ENCODE measurements around the gene SLC38A10. TPM values are rescaled to one million over a fixed set of nuclear protein-coding genes. Genes with fewer than 3 reads are reported as not detected.

The SLC38A10 gene
- polyA plus RNA-seq, 2 donors: 22.9 to 40.5 TPM

DNA sequence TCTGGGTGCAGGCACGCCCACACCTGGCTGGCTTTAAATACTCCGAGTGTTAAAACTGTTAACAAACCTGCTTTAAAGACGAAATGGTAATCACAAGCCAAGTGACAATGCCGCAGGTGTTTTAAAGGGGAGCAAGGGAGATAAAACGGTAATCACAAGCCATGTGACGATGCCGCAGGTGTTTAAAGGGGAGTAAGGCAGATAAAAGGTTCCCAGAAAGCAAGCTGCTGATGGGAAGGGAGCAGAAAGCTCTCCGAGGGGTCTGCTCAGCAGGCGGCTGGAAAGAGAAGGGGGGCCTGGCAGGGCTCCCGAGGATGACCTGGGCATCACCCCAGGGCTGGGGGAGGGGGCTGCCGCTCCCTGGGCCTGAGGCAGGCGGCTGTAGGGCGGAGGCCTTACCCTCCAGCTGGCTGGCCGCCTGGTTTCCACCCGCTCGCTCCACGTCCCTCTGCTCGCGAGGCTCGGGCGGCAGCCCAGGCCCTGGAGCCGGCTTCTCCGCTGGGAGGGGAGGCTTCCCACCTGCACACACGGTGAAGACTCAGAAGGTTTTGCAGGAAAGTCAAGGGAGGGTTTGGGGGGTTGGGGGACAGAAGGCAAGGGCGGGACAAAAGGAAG is 43.9 kb downstream of the SLC38A10 start:
- peaks cover 3 to 34% of the 10 kb centered on the region in 2 donors for H3K36me3 ChIP-seq (ENCODE audit: control insufficient read depth in 2 of 2, insufficient read depth in 2 of 2, low read length in 1 of 2)
- no peak overlapping the region for H3K27ac ChIP-seq (ENCODE audit: low read depth in 2 of 2, low read length in 1 of 2)
- WGBS, 2 donors: 61 to 64% methylated on average over 25 of the region's 25 CpGs

DNA sequence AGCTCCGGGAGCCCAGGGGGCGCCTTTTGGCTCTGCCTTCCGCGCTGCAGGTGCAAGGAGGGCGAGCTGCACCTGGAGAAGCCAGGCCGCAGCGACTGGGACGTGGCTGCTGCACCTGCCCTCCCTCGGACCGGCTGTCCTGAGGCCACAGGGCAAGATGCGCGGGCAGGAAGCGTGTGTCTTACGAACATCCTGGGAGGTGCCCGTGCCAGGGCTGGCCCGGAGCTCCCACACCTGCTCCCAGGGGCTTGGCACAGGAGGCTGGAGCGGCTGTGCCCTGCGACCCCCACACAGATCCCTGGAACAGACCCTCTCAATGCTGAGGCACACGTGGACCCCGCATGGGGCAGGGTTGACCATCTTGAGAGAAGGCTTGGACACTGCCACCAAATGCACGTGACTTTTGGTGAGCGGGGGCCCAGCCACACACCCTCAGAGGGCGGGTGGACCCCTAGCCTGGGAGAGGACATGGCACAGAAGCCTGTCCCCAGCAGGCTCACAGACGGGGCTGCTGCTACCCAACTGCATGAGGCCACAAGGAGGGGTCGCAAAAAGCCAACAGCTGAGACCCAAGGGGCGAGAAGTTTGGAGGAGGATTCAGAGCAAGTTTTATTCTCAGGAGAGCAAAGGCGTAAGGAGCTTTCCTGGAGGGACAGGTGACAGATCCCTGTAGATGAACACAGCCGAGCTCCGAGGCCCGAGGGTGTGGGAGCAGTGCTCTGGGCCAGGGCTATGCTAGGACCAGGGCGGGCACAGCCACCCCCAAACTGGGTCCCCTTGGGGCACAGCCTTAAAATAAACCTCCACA is 44.6 kb downstream of the SLC38A10 start:
- peaks cover 3 to 38% of the 10 kb centered on the region in 2 donors for H3K36me3 ChIP-seq (ENCODE audit: control insufficient read depth in 2 of 2, insufficient read depth in 2 of 2, low read length in 1 of 2)
- H3K27me3 ChIP-seq (ENCODE audit: control insufficient read depth in 1 of 2, insufficient read depth in 2 of 2, low read length in 2 of 2): no peaks in the 10 kb centered on the region
- peaks cover 0 to 7% of the 10 kb centered on the region in 2 donors for H3K4me1 ChIP-seq (ENCODE audit: control insufficient read depth in 2 of 2, insufficient read depth in 2 of 2, low read length in 1 of 2)
- 73 to 87% methylated on average over 31 of the region's 31 CpGs for WGBS, 2 donors
- H3K27ac ChIP-seq (ENCODE audit: low read depth in 2 of 2, low read length in 1 of 2): no peak overlapping the region
- H3K4me3 ChIP-seq (ENCODE audit: low read depth in 1 of 2, low read length in 2 of 2): no peak overlapping the region
- H3K9me3 ChIP-seq (ENCODE audit: control insufficient read depth in 2 of 2, insufficient read depth in 1 of 2, low read depth in 1 of 2, low read length in 1 of 2): no peaks in the 10 kb centered on the region

More for the DNA sequence above, 43.9 kb downstream of the SLC38A10 start:
- Histone ChIP-seq H3K4me3 (ENCODE audit: low read depth in 1 of 2, low read length in 2 of 2) (no peak overlapping the region), H3K27me3 (ENCODE audit: control insufficient read depth in 1 of 2, insufficient read depth in 2 of 2, low read length in 2 of 2) (no peaks in the 10 kb centered on the region), H3K9me3 (ENCODE audit: control insufficient read depth in 2 of 2, insufficient read depth in 1 of 2, low read depth in 1 of 2, low read length in 1 of 2) (no peaks in the 10 kb centered on the region), H3K4me1 (ENCODE audit: control insufficient read depth in 2 of 2, insufficient read depth in 2 of 2, low read length in 1 of 2) (peaks cover 0 to 7% of the 10 kb centered on the region in 2 donors)

DNA sequence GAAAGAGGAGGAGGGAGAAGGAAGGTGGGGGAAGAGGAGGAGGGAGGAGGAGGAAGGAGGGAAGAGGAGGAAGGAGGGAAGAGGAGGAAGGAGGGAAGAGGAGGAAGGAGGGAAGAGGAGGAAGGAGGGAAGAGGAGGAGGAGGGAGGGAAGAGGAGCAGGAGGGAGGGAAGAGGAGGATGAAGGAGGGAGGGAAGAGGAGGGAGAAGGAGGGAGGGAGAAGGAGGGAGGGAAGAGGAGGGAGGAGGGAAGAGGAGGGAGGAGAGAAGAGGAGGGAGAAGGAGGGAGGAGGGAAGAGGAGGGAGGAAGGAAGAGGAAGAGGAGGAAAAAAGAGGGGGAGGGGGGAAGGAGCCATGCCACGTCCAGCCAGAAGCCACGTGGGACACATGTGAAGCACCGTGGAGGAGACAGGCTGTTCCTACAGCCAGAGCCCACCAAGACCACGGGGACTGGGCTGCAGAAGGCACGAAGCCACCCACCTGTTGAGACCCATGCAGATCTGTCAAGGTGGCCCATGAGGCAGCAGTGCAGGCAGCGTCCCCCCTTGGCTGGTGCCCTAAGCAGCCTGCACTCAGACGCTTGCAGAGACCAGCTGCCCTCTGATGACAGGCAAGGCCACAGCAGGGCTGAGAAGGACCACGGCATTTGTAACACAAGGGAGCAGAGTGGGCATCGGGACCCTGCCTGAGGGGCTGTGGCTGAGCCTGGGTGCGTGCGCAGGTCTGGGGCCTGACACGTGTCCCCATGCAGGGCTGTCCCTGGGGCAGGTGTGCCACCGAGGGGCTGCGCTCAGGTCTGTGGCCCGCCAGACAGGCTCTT is 45.7 kb downstream of the SLC38A10 start:
- WGBS, 2 donors: 94% methylated on average over 15 of the region's 15 CpGs

DNA sequence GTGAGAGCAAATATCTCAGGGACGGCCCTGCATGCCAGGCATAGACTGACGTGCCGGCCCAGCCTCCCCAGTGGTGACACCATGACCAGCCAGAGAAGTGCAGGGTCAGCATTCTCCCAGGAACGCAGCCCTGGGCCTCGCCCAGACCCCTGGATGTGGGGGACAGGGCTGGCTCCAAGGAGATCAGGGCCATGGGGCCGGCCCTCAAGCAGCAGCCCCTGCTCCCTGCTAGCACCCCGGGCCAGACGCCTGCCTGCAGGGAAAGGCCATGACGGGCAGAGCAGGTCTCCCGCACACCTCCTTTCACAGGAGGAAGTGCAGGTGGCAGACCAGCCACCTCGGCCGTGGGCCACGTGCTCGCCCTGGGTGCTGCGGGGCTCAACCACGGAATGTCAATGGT is 46.5 kb downstream of the SLC38A10 start:
- Histone ChIP-seq H3K36me3 (ENCODE audit: control insufficient read depth in 2 of 2, insufficient read depth in 2 of 2, low read length in 1 of 2) (peaks cover 3 to 41% of the 10 kb centered on the region in 2 donors), H3K4me1 (ENCODE audit: control insufficient read depth in 2 of 2, insufficient read depth in 2 of 2, low read length in 1 of 2) (no peaks in the 10 kb centered on the region), H3K27me3 (ENCODE audit: control insufficient read depth in 1 of 2, insufficient read depth in 2 of 2, low read length in 2 of 2) (no peaks in the 10 kb centered on the region), H3K4me3 (ENCODE audit: low read depth in 1 of 2, low read length in 2 of 2) (no peak overlapping the region), H3K9me3 (ENCODE audit: control insufficient read depth in 2 of 2, insufficient read depth in 1 of 2, low read depth in 1 of 2, low read length in 1 of 2) (no peaks in the 10 kb centered on the region), H3K27ac (ENCODE audit: low read depth in 2 of 2, low read length in 1 of 2) (no peak overlapping the region)
- 86 to 87% methylated on average over 16 of the region's 16 CpGs for WGBS, 2 donors

More for the DNA sequence above, 45.7 kb downstream of the SLC38A10 start:
- H3K4me1 ChIP-seq (ENCODE audit: control insufficient read depth in 2 of 2, insufficient read depth in 2 of 2, low read length in 1 of 2): no peaks in the 10 kb centered on the region
- no peaks in the 10 kb centered on the region for H3K9me3 ChIP-seq (ENCODE audit: control insufficient read depth in 2 of 2, insufficient read depth in 1 of 2, low read depth in 1 of 2, low read length in 1 of 2)
- no peak overlapping the region for H3K4me3 ChIP-seq (ENCODE audit: low read depth in 1 of 2, low read length in 2 of 2)
- peaks cover 3 to 43% of the 10 kb centered on the region in 2 donors for H3K36me3 ChIP-seq (ENCODE audit: control insufficient read depth in 2 of 2, insufficient read depth in 2 of 2, low read length in 1 of 2)
- no peak overlapping the region for H3K27ac ChIP-seq (ENCODE audit: low read depth in 2 of 2, low read length in 1 of 2)
- H3K27me3 ChIP-seq (ENCODE audit: control insufficient read depth in 1 of 2, insufficient read depth in 2 of 2, low read length in 2 of 2): no peaks in the 10 kb centered on the region

DNA sequence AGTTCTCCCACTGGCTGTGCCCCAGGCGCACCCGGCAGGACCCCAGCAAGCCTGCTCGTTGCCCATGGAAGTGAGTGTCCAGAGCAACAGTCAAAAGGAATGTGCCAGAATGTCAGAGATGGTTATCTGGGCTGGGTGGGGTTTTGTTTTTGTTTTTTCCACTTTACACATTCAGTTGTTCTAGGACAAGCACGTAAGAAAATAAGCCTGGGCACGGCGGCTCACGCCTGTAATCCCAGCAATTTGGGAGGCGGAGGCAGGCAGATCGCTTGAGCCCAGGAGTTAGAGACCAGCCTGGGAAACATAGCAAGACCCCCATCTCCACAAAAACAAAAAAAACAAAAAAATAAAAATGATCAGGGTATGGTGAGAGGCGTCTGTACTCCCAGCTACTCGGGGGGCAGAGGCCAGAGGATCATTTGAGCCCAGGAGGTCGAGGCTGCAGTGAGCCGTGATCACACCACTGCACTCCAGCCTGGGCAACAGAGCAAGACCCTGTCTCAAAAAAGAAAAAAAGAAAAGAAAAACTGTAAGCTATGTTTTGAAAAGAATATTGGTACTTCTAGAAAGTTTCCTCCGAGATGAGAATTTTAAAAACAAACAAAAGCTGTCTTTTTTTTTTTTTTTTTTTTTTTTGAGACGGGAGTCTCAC is 47.6 kb downstream of the SLC38A10 start:
- Histone ChIP-seq H3K4me3 (ENCODE audit: low read depth in 1 of 2, low read length in 2 of 2) (no peak overlapping the region), H3K27ac (ENCODE audit: low read depth in 2 of 2, low read length in 1 of 2) (no peak overlapping the region), H3K36me3 (ENCODE audit: control insufficient read depth in 2 of 2, insufficient read depth in 2 of 2, low read length in 1 of 2) (peaks cover 3 to 35% of the 10 kb centered on the region in 2 donors), H3K9me3 (ENCODE audit: control insufficient read depth in 2 of 2, insufficient read depth in 1 of 2, low read depth in 1 of 2, low read length in 1 of 2) (no peaks in the 10 kb centered on the region), H3K4me1 (ENCODE audit: control insufficient read depth in 2 of 2, insufficient read depth in 2 of 2, low read length in 1 of 2) (no peaks in the 10 kb centered on the region), H3K27me3 (ENCODE audit: control insufficient read depth in 1 of 2, insufficient read depth in 2 of 2, low read length in 2 of 2) (no peaks in the 10 kb centered on the region)
- 87 to 92% methylated on average over 14 of the region's 15 CpGs for WGBS, 2 donors

DNA sequence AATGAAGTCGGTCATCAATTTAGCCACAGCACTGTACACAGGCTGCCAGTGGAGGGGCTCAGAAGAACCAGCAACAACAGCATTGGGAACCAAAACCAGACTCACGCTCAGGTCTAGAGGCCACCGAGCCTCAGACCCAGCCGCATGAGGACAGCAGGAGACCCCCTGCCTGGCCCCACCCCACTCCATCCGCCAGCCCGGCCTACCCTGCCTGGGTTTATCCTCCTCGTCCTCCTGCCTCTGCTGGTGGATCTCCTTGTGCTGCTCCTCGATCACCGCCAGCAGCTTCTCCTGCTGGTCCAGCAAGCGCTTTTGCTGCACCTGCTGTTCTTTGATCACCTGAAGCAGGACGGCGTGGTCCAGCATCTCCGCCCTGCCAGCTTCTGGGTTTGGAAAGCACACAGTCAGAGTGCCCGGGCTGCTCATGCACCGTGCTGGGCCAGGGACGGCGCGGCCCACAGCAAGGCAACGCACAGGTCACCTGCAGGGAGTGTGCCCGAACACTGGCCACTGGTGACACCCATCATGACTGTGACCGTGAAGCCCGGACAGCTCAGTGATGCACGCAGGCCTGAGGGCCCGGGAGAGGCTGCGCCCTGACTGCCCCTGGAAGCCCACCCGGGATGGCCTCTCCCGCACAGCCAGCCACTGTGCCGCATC is 48.3 kb downstream of the SLC38A10 start:
- WGBS, 2 donors: 92 to 93% methylated on average over 28 of the region's 28 CpGs
- Histone ChIP-seq H3K4me1 (ENCODE audit: control insufficient read depth in 2 of 2, insufficient read depth in 2 of 2, low read length in 1 of 2) (no peaks in the 10 kb centered on the region), H3K4me3 (ENCODE audit: low read depth in 1 of 2, low read length in 2 of 2) (no peak overlapping the region), H3K36me3 (ENCODE audit: control insufficient read depth in 2 of 2, insufficient read depth in 2 of 2, low read length in 1 of 2) (peaks cover 0 to 30% of the 10 kb centered on the region in 2 donors), H3K27ac (ENCODE audit: low read depth in 2 of 2, low read length in 1 of 2) (no peak overlapping the region), H3K27me3 (ENCODE audit: control insufficient read depth in 1 of 2, insufficient read depth in 2 of 2, low read length in 2 of 2) (no peaks in the 10 kb centered on the region), H3K9me3 (ENCODE audit: control insufficient read depth in 2 of 2, insufficient read depth in 1 of 2, low read depth in 1 of 2, low read length in 1 of 2) (no peaks in the 10 kb centered on the region)

DNA sequence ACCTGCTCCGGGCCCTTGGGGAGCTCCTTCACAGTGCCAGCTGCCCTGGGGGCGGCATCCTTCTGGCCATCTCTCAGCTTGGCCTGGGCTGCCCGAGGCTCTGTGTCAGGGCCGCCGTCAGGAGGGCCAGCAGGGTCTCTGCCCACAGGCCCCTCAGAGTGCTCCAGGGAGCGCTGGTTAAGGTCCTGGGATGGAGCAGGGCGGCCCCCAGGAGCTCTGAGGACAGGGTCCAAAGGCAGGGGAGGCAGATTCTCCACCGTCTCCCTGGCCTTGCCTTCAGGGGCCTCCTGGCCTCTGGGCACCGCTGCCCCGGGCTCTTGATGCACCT is 48.8 kb downstream of the SLC38A10 start:
- H3K4me1 ChIP-seq (ENCODE audit: control insufficient read depth in 2 of 2, insufficient read depth in 2 of 2, low read length in 1 of 2): no peaks in the 10 kb centered on the region
- no peaks in the 10 kb centered on the region for H3K27me3 ChIP-seq (ENCODE audit: control insufficient read depth in 1 of 2, insufficient read depth in 2 of 2, low read length in 2 of 2)
- H3K36me3 ChIP-seq (ENCODE audit: control insufficient read depth in 2 of 2, insufficient read depth in 2 of 2, low read length in 1 of 2): peaks cover 0 to 30% of the 10 kb centered on the region in 2 donors

DNA sequence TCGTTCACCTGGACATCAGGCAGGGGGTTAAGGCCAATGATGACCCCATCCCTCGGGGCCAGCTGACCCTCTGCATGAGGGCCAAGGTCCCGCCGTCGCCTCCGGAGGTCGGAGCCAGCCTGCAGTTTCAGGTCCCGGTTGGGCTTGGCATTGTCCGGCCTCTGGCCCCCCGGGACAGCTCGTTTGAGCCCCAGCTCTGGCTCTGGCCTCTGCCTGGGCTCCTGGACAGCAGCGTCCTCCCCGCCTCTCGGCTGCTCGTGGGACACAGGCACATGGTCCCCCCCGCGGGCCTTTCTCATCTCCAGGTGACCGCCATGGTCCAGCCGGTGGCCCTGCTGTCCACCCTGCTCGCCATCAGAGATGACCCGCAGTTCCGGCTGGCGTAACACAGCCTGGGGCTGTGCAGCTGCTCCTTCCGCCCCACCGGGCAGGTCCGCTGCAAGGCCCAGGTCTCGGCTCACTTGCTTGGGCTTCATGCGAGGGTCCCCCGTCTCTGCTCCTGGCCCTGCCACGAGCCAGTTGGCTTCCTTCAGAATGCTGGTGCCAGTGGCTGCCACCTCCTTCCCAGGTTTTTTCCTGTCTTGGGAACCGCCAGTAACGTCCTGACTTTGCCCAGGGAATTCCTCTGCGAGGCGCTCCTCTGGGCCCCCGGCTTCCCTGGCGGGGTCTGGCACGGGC is 49.3 kb downstream of the SLC38A10 start:
- Histone ChIP-seq H3K4me1 (ENCODE audit: control insufficient read depth in 2 of 2, insufficient read depth in 2 of 2, low read length in 1 of 2) (no peaks in the 10 kb centered on the region), H3K9me3 (ENCODE audit: control insufficient read depth in 2 of 2, insufficient read depth in 1 of 2, low read depth in 1 of 2, low read length in 1 of 2) (no peaks in the 10 kb centered on the region), H3K4me3 (ENCODE audit: low read depth in 1 of 2, low read length in 2 of 2) (no peak overlapping the region), H3K36me3 (ENCODE audit: control insufficient read depth in 2 of 2, insufficient read depth in 2 of 2, low read length in 1 of 2) (peaks cover 0 to 28% of the 10 kb centered on the region in 2 donors), H3K27ac (ENCODE audit: low read depth in 2 of 2, low read length in 1 of 2) (no peak overlapping the region), H3K27me3 (ENCODE audit: control insufficient read depth in 1 of 2, insufficient read depth in 2 of 2, low read length in 2 of 2) (no peaks in the 10 kb centered on the region)
- 74 to 79% methylated on average over 34 to 37 of the region's 37 CpGs for WGBS, 2 donors

More for the DNA sequence above, 48.8 kb downstream of the SLC38A10 start:
- Histone ChIP-seq H3K27ac (ENCODE audit: low read depth in 2 of 2, low read length in 1 of 2) (no peak overlapping the region), H3K9me3 (ENCODE audit: control insufficient read depth in 2 of 2, insufficient read depth in 1 of 2, low read depth in 1 of 2, low read length in 1 of 2) (no peaks in the 10 kb centered on the region), H3K4me3 (ENCODE audit: low read depth in 1 of 2, low read length in 2 of 2) (no peak overlapping the region)
- WGBS, 2 donors: 86 to 88% methylated on average over 10 of the region's 10 CpGs

Data from esophagus (tissue), 2 donors.